Esophagus squamous epithelium (tissue), 4 donors: ENCODE measurements around the gene ZBTB11.
A peak's percentile ranks its signal among the peaks of the same experiment; 100 is the strongest.

Experiments
- POLR2A ChIP-seq, 4 donors: fragments of 450-650 bp; IDR thresholded peaks; one replicate each; pipeline ENCODE4 v1.6.1; 2017; ENCODE audit warnings: antibody characterized with exemption in 4 of 4, mild to moderate bottlenecking in 4 of 4, moderate library complexity in 3 of 4
- TF ChIP-seq, protein P1 (sequence below), 6 experiments: fragments of 450-650 bp in 4 of 6; fragments of 200-600 bp in 2 of 6; sonication (generic) in 2 of 6; IDR thresholded peaks; one replicate each; pipeline ENCODE4 v1.5.1; 2016 to 2019; ENCODE audit warnings: antibody characterized with exemption in 6 of 6, mild to moderate bottlenecking in 4 of 6, moderate library complexity in 4 of 6

- TF ChIP-seq, protein P1, sequence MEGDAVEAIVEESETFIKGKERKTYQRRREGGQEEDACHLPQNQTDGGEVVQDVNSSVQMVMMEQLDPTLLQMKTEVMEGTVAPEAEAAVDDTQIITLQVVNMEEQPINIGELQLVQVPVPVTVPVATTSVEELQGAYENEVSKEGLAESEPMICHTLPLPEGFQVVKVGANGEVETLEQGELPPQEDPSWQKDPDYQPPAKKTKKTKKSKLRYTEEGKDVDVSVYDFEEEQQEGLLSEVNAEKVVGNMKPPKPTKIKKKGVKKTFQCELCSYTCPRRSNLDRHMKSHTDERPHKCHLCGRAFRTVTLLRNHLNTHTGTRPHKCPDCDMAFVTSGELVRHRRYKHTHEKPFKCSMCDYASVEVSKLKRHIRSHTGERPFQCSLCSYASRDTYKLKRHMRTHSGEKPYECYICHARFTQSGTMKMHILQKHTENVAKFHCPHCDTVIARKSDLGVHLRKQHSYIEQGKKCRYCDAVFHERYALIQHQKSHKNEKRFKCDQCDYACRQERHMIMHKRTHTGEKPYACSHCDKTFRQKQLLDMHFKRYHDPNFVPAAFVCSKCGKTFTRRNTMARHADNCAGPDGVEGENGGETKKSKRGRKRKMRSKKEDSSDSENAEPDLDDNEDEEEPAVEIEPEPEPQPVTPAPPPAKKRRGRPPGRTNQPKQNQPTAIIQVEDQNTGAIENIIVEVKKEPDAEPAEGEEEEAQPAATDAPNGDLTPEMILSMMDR (IDR thresholded peaks at IDR 0.05) = peak in 4 of 6 experiments; percentile 2 to 22 (median 9)
- peak in 3 of 4 donors; percentile 11 to 69 (median 49) for TF ChIP-seq POLR2A (IDR thresholded peaks at IDR 0.05)
Measured at GRCh38 chr3:101676216-101676764, 642 bp downstream of the ZBTB11 start.
